CD14-positive monocyte (primary cell): ENCODE results near the gene HTRA3. TPM values are rescaled to one million over a fixed set of nuclear protein-coding genes. Genes with fewer than 3 reads are reported as not detected.
A peak's percentile ranks its signal among the peaks of the same experiment; 100 is the strongest.

Experiments used
- DNase-seq, 3 donors: peaks; one replicate each; pipeline ENCODE4 v3.0.0-alpha.2; 2011 to 2022
- H2AFZ ChIP-seq: 2 replicates; pipeline ENCODE4 v1.6.0; 2012; ENCODE audit warnings: mild to moderate bottlenecking, low read depth, low read length, inconsistent platforms; ENCODE audit not compliant: insufficient read depth, poor library complexity, severe bottlenecking
- H3K27ac ChIP-seq, 2 donors: 1 replicate in 1 of 2; 2 replicates in 1 of 2; pipeline ENCODE4 v1.5.1; 2012 to 2013; ENCODE audit warnings: low read length in 2 of 2, control low read depth in 1 of 2, inconsistent platforms in 1 of 2, low read depth in 1 of 2, mild to moderate bottlenecking in 1 of 2
- H3K27me3 ChIP-seq, 2 donors: one replicate each; pipeline versions ENCODE4 v1.6.0 to v1.6.1; 2011 to 2013; ENCODE audit warnings: low read length in 2 of 2; ENCODE audit not compliant: control insufficient read depth in 2 of 2, insufficient read depth in 2 of 2
- H3K36me3 ChIP-seq, 2 donors: replicated peaks in 1 of 2; 1 replicate in 1 of 2; 2 replicates in 1 of 2; pipeline versions ENCODE4 v1.5.1 to v1.6.1; 2012 to 2013; ENCODE audit warnings: low read length in 2 of 2, control low read depth in 1 of 2, inconsistent platforms in 1 of 2, mild to moderate bottlenecking in 1 of 2; ENCODE audit not compliant: insufficient read depth in 2 of 2, control insufficient read depth in 1 of 2
- H3K4me1 ChIP-seq, 2 donors: 1 replicate in 1 of 2; 2 replicates in 1 of 2; pipeline versions ENCODE4 v1.5.1 to v1.6.1; 2012 to 2013; ENCODE audit warnings: low read length in 2 of 2, control low read depth in 1 of 2, inconsistent platforms in 1 of 2, mild to moderate bottlenecking in 1 of 2, moderate library complexity in 1 of 2; ENCODE audit not compliant: insufficient read depth in 2 of 2, control insufficient read depth in 1 of 2
- H3K4me2 ChIP-seq: replicated peaks from 2 replicates; pipeline ENCODE3; 2012; ENCODE audit warnings: low read length, moderate library complexity, mild to moderate bottlenecking; ENCODE audit not compliant: poor library complexity, severe bottlenecking; ENCODE audit errors: extremely low read depth
- H3K4me3 ChIP-seq, 3 experiments: fragments of 200-600 bp in 1 of 3; sonication (generic) in 1 of 3; replicated peaks in 1 of 3; 1 replicate in 2 of 3; 2 replicates in 1 of 3; pipeline ENCODE4 v1.5.1; 2011 to 2013; ENCODE audit warnings: low read length in 3 of 3, mild to moderate bottlenecking in 3 of 3, control low read depth in 2 of 3, low read depth in 2 of 3, inconsistent platforms in 1 of 3, moderate library complexity in 1 of 3
- H3K79me2 ChIP-seq: 2 replicates; pipeline ENCODE4 v1.6.0; 2012; ENCODE audit warnings: mild to moderate bottlenecking, control low read depth, inconsistent platforms, low read length, moderate library complexity; ENCODE audit not compliant: insufficient read depth
- H3K9ac ChIP-seq: 2 replicates; pipeline ENCODE4 v1.6.0; 2017; ENCODE audit warnings: low read length, mild to moderate bottlenecking; ENCODE audit not compliant: insufficient read depth, poor library complexity, severe bottlenecking
- H3K9me3 ChIP-seq, 2 donors: replicated peaks in 1 of 2; 1 replicate in 1 of 2; 2 replicates in 1 of 2; pipeline versions ENCODE4 v1.5.1 to v1.6.1; 2012 to 2013; ENCODE audit warnings: low read length in 2 of 2, control low read depth in 1 of 2; ENCODE audit not compliant: control insufficient read depth in 1 of 2, insufficient read depth in 1 of 2
- H4K20me1 ChIP-seq: 2 replicates; pipeline ENCODE4 v1.6.0; 2012; ENCODE audit warnings: mild to moderate bottlenecking, low read length, control low read depth, moderate library complexity; ENCODE audit not compliant: insufficient read depth
- H3K27ac Mint-ChIP-seq, 7 donors: one replicate each; pipeline ENCODE4 v1.8.0; 2020; ENCODE audit warnings: mild to moderate bottlenecking in 7 of 7, mixed read lengths in 7 of 7, moderate library complexity in 6 of 7, inconsistent platforms in 2 of 7
- H3K27me3 Mint-ChIP-seq, 3 donors: one replicate each; pipeline ENCODE4 v1.8.0; 2021 to 2022; ENCODE audit warnings: low read depth in 3 of 3, mild to moderate bottlenecking in 3 of 3, mixed read lengths in 3 of 3, moderate library complexity in 3 of 3, inconsistent platforms in 1 of 3
- H3K36me3 Mint-ChIP-seq, 2 donors: one replicate each; pipeline ENCODE4 v1.8.0; 2020; ENCODE audit warnings: mixed read lengths in 2 of 2, inconsistent platforms in 1 of 2, mild to moderate bottlenecking in 1 of 2
- H3K4me1 Mint-ChIP-seq: one replicate; pipeline ENCODE4 v1.8.0; 2020; ENCODE audit warnings: mild to moderate bottlenecking, mixed read lengths
- H3K4me3 Mint-ChIP-seq, 2 donors: one replicate each; pipeline ENCODE4 v1.8.0; 2020; ENCODE audit warnings: mild to moderate bottlenecking in 2 of 2, mixed read lengths in 2 of 2, moderate library complexity in 1 of 2
- H3K9me3 Mint-ChIP-seq, 7 donors: one replicate each; pipeline ENCODE4 v1.8.0; 2020 to 2022; ENCODE audit warnings: mixed read lengths in 7 of 7, mild to moderate bottlenecking in 6 of 7, moderate library complexity in 6 of 7, inconsistent platforms in 2 of 7
- CTCF ChIP-seq: fragments of 200-600 bp; IDR thresholded peaks from one replicate; pipeline ENCODE4 v1.8.0; 2022; ENCODE audit warnings: antibody characterized with exemption, mild to moderate bottlenecking
- WGBS: methylation state at CpG from one replicate; pipeline ENCODE4 v1.1.5; 2013; ENCODE audit warnings: missing lambda C conversion rate; ENCODE audit not compliant: insufficient coverage; 5-methylcytosine and 5-hydroxymethylcytosine counted together
- intact Hi-C, 2 donors: fragments of 100-400 bp; cut with micrococcal nuclease; formaldehyde crosslinking; loops; one replicate each; pipeline versions ENCODE4 v1.15.0 to v1.15.1; 2023
- polyA plus RNA-seq, 3 donors: library from polyadenylated mRNA; depleted of rRNA in 1 of 3; unstranded in 2 of 3; stranded (reverse) in 1 of 3; fragments of 300-500 nt in 2 of 3; fragments of >200 nt in 1 of 3; fragmentation: Illumina TruSeq in 2 of 3; gene quantifications; 1 replicate in 2 of 3; 2 replicates in 1 of 3; pipeline ENCODE4 v1.2.3, GENCODE V29; 2012 to 2021

Gene HTRA3
- polyA plus RNA-seq, 3 donors: not detected

DNA sequence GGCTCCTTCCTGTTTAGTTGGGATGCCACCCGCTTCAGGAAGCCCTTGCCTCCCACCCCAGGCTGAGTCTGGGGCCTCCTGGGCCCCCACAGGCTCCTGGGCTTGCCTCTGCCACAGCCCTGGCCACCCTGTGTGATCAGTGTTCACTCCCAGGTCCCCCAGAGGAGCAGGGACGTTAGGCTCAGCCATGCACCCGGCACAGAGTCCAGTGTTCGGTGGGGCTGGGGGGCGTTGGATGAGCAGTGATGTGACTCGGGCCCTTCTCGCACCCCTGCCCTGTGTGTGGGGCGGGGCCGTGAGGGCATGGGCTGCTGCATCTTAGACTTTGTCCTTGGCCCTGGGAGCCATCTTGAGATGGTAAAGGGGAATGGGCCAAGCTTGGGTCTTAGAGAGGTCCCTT is 29.9 kb upstream of the HTRA3 start:
- H3K4me3 ChIP-seq: no peak overlapping the region
- Mint-ChIP-seq H3K4me3 (no peak overlapping the region), H3K27ac (no peak overlapping the region), H3K9me3 (peaks cover 0 to 2% (median 0%) of the 10 kb centered on the region in 7 donors), H3K36me3 (peaks cover 54 to 70% of the 10 kb centered on the region in 2 donors), H3K27me3 (peaks cover 0 to 1% (median 1%) of the 10 kb centered on the region in 3 donors), H3K4me1 (peaks cover 34% of the 10 kb centered on the region)
- no peak for TF ChIP-seq CTCF
- intact Hi-C loops: loop anchor here in 1 of 2 donors (5.0 kb wide), 1 partner anchor 62 kb away; no protein-coding TSS in a partner anchor
- peaks cover 75 to 87% of the 10 kb centered on the region in 2 donors for H3K36me3 ChIP-seq
- no peak overlapping the region for H3K9ac ChIP-seq
- H3K79me2 ChIP-seq: no peaks in the 10 kb centered on the region
- DNase-seq: no peak
- no peaks in the 10 kb centered on the region for H3K27me3 ChIP-seq
- no peak overlapping the region for H3K4me2 ChIP-seq
- H3K4me1 ChIP-seq: peaks cover 16 to 25% of the 10 kb centered on the region in 2 donors
- 94% methylated on average over 9 of the region's 9 CpGs for WGBS
- peaks cover 89% of the 10 kb centered on the region for H4K20me1 ChIP-seq
- H3K27ac ChIP-seq: no peak overlapping the region
- no peaks in the 10 kb centered on the region for H3K9me3 ChIP-seq
- no peak overlapping the region for H2AFZ ChIP-seq

DNA sequence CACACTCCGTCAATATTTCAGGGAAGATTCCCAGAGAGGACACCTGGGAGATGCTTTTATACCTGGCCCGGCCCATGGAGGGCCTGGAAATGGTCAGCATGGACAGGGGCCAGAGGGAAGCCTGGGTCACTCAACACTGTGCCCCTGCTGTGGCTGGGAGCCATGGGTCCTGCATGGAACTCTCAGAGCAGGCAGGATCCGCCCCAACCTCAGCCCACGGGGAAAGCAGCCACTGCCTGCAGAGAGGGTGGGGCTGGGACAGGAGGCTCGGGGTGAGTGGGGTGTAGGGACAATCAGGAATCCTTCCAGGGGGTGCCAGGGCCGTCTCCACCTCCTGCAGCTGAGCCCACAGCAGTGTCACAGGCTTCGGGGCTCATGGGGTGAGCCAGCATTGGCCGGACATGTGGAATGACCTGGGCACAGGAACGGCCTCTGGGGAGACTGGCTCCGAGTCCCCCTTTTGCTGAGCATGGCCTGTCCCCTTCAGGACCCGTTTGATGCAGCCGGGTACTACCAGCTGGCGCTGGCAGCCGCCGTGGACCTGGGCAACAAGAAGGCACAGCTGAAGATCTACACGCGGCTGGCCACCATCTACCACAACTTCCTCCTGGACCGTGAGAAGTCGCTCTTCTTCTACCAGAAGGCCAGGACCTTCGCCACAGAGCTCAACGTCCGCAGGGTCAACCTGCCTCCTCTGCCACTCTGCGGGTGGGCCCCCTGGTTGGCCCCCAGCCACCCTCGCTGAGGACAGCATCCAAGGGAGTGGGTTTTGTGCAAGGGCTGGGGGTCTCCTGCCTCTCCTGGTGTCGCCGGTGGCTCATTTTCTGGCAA is 29.1 kb upstream of the HTRA3 start:
- Histone ChIP-seq H4K20me1 (peaks cover 82% of the 10 kb centered on the region), H3K9me3 (no peaks in the 10 kb centered on the region), H3K4me3 (no peak overlapping the region), H3K27me3 (no peaks in the 10 kb centered on the region), H3K9ac (no peak overlapping the region), H3K36me3 (peaks cover 67 to 79% of the 10 kb centered on the region in 2 donors), H3K4me1 (peaks cover 16 to 25% of the 10 kb centered on the region in 2 donors), H3K79me2 (no peaks in the 10 kb centered on the region), H2AFZ (no peak overlapping the region), H3K4me2 (no peak overlapping the region), H3K27ac (peak overlapping the region in 1 of 2 donors; percentile 17)
- TF ChIP-seq CTCF: no peak
- H3K4me3 Mint-ChIP-seq: no peak overlapping the region
- H3K9me3 Mint-ChIP-seq: peaks cover 0 to 4% (median 0%) of the 10 kb centered on the region in 7 donors
- peaks cover 36% of the 10 kb centered on the region for H3K4me1 Mint-ChIP-seq
- peaks cover 0 to 1% (median 1%) of the 10 kb centered on the region in 3 donors for H3K27me3 Mint-ChIP-seq
- peak in 1 of 3 donors; percentile 25 for DNase-seq
- intact Hi-C loops: loop anchor here in 1 of 2 donors (5.0 kb wide), 1 partner anchor 63 kb away; no protein-coding TSS in a partner anchor
- 39% methylated on average over 19 of the region's 26 CpGs for WGBS
- H3K27ac Mint-ChIP-seq: peak overlapping the region in 4 of 7 donors; percentile 6 to 55 (median 22)
- peaks cover 54 to 70% of the 10 kb centered on the region in 2 donors for H3K36me3 Mint-ChIP-seq
